ENCODE data around the gene MBTPS1.

MBTPS1 gene

DNA sequence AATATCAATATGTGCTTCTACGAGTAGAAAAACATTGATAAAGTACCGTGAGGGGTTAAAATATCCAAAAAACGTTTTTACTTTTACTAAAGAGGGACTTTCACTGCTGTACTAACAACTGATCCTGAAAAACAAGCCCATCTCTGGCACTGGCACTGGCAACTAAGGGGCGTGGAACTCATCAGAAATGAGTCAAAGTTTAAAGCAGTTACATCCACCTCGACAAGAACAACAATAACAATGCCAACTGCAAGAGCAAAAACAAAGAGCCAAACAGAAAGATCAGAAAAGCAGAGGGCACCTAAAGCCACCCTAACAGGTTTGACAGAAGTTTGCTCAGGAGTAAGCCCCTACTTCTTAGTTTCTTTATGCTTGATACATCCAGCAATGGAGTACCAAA is 13.1 kb downstream of the MBTPS1 start:
- TF ChIP-seq, protein P1, sequence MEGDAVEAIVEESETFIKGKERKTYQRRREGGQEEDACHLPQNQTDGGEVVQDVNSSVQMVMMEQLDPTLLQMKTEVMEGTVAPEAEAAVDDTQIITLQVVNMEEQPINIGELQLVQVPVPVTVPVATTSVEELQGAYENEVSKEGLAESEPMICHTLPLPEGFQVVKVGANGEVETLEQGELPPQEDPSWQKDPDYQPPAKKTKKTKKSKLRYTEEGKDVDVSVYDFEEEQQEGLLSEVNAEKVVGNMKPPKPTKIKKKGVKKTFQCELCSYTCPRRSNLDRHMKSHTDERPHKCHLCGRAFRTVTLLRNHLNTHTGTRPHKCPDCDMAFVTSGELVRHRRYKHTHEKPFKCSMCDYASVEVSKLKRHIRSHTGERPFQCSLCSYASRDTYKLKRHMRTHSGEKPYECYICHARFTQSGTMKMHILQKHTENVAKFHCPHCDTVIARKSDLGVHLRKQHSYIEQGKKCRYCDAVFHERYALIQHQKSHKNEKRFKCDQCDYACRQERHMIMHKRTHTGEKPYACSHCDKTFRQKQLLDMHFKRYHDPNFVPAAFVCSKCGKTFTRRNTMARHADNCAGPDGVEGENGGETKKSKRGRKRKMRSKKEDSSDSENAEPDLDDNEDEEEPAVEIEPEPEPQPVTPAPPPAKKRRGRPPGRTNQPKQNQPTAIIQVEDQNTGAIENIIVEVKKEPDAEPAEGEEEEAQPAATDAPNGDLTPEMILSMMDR (conservative IDR thresholded peaks at IDR 0.05; ENCODE audit: low read depth, low read length): no peak
- DNase-seq (ENCODE audit: low read depth): no peak
- H3K4me3 ChIP-seq (ENCODE audit: low read length): no peak overlapping the region

DNA sequence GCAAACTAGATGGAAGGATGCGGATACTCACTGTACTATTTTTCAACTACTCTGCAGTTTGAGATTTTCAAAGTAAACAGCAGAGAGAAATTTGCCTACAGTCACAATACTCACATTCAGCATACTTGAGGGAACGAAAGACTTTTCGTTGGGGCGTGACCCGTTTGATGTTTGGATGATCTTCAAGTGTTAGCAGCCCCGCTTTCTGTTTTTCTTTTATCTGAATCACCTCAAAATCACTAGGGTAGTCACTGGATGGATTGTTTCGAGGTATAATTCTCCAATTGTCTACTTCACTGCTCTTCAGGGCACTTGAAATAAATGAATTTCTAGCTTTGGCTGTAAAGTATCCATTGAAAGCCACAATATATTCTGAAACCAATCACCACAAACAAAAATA is 17.8 kb downstream of the MBTPS1 start:
- no peak for DNase-seq (ENCODE audit: low read depth)
- H3K4me3 ChIP-seq (ENCODE audit: low read length): no peak overlapping the region
- TF ChIP-seq, protein P1 (conservative IDR thresholded peaks at IDR 0.05; ENCODE audit: low read depth, low read length): no peak

DNA sequence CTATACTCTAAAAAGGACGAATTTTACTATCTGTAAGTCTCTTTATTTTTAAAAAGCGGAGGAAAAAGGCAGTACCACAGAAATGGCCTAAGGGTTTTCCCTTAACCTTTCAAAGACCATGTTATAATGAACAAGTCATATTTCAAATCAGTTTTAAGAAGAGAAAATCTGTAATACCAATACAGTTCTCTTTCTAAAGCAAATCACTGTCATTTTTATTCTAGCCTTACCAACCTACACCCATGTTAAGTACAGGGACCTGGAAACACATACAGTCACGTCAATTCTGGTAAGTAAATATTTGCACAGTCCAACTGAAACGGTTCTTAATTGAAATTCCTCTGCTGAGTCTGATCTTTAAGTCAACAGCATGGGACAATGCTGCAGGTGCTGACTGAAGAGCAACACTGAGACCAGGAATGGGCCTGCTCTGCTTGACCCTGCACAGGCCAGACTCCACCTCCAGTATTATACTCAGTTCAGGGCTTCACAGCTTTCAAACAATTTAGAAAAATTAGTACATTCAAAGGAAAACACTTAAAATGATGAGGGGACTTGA is 20.2 kb downstream of the MBTPS1 start:
- TF ChIP-seq, protein P1 (conservative IDR thresholded peaks at IDR 0.05; ENCODE audit: low read depth, low read length): no peak
- DNase-seq (ENCODE audit: low read depth): no peak

DNA sequence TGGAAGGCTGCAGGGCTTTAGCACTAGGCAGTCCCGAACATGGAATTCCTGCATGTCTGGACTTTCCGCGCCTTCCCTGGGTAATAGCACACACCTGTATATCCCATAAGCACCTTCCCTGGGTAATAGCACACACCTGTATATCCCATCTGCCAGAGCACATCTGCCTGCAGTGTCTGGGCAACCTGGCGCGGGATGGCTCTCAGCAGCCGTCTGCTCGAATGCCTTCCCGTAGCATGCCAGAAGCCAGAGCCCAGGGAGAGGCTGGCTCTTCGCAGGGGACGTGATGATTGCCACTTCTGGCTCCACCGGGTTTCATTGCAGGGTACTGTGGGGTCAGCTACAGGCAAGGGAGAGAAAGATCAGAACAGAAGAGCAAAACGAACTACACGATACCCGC is 21.3 kb downstream of the MBTPS1 start:
- no peak for DNase-seq (ENCODE audit: low read depth)
- TF ChIP-seq, protein P1 (conservative IDR thresholded peaks at IDR 0.05; ENCODE audit: low read depth, low read length): no peak
- H3K4me3 ChIP-seq (ENCODE audit: low read length): no peak overlapping the region

More for the DNA sequence above, 20.2 kb downstream of the MBTPS1 start:
- H3K4me3 ChIP-seq (ENCODE audit: low read length): no peak overlapping the region

DNA sequence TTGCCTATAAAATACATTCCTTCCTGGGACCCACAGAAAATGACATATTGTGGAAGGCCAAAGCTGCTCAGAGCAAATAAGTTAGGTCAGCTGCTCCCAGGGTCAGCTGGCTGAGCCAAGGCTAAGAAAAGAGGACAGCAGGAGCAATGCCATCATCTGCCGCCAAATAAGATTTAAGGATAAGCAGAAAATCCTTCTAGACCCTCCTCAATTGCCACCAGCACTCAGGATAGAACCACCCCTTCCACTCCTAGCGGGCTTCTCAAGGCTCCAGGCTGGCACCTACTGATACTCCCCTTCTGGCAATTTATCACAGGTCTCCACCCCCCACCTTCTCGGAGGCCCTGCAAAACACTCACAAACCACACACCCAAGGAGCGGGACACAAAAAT is 22.9 kb downstream of the MBTPS1 start:
- DNase-seq (ENCODE audit: low read depth): no peak
- H3K4me3 ChIP-seq (ENCODE audit: low read length): no peak overlapping the region
- TF ChIP-seq, protein P1 (conservative IDR thresholded peaks at IDR 0.05; ENCODE audit: low read depth, low read length): no peak

DNA sequence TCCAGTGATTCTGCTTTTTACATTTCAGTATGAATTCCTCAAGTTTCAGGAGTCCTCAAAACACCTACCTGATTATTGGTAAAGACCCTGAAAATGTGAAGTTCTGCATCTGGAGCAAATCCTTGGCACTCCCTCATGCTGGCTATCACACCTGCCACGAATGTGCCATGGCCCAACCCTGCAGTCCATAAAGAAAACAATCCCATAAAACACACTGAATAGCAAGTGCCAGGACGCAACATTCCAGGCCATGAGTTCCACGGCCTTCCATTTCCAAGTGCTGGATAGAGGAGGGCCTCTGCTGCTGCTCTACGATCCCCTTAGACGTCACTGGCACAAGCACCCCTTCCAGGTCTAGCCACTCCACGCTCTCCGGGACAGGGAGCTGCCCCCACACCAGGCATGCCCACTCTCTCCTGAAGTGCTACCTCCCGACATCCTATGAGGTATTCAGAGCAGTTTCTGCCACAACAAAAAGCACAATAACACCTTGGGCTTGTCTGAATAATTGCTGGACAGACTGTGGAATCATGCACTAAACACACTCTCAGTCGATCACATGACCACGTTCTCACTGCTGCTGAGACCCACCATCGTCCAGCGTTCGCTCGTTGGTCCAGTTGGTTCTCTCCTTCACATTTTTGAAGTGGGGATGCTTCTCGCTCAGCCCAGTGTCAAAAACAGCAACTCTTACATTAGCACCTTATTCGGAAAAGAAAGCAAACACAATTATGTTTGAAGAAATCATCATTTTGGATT is 23.4 kb downstream of the MBTPS1 start:
- H3K4me3 ChIP-seq (ENCODE audit: low read length): no peak overlapping the region
- TF ChIP-seq, protein P1 (conservative IDR thresholded peaks at IDR 0.05; ENCODE audit: low read depth, low read length): no peak
- DNase-seq (ENCODE audit: low read depth): no peak

DNA sequence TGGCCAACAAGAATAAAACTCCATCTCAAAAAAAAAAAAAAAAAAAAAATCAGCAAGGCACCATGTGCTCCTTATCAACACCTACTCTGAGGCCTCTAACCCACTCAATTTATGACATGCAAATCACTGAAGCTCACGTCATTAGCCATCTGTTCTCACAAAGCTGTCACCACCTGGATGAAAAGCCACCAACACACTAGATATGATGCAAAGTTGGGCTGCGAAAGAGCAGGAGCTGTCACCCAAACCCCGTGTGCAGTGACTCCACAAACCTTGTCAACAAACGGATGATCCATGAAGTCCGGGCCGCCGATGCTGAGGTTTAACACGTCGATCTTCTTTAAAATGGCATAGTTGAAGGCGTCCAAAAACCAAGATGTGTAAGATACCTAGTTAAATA is 25.3 kb downstream of the MBTPS1 start:
- no peak for DNase-seq (ENCODE audit: low read depth)
- H3K4me3 ChIP-seq (ENCODE audit: low read length): no peak overlapping the region
- TF ChIP-seq, protein P1 (conservative IDR thresholded peaks at IDR 0.05; ENCODE audit: low read depth, low read length): no peak
